ENCODE measurements around the gene LIN7A.

- TF ChIP-seq FOS (IDR thresholded peaks at IDR 0.05; ENCODE audit: low read depth, low read length) (no peak), CTCF (conservative IDR thresholded peaks at IDR 0.05; ENCODE audit: low read depth, low read length) (no peak), RCOR1 (IDR thresholded peaks at IDR 0.05; ENCODE audit: insufficient replicate concordance, low read length) (no peak), USF2 (IDR thresholded peaks at IDR 0.05; ENCODE audit: low read depth, low read length) (no peak), MAFK (IDR thresholded peaks at IDR 0.05; ENCODE audit: low read depth, low read length) (no peak), POLR2A (IDR thresholded peaks at IDR 0.05; ENCODE audit: low read depth, low read length) (no peak), CEBPB (IDR thresholded peaks at IDR 0.05; ENCODE audit: low read depth, low read length) (no peak), RAD21 (IDR thresholded peaks at IDR 0.05; ENCODE audit: low read length) (no peak), SMC3 (IDR thresholded peaks at IDR 0.05; ENCODE audit: low read depth, low read length) (no peak)
These were observed 166.8 kb downstream of the LIN7A start for GRCh38 chr12:80770958-80771357.

Measured in IMR-90 (cell line).